Neural cell (in vitro differentiated cells): ENCODE results near the gene PHF8.

ENCODE experiments used
- CTCF ChIP-seq: fragments of 450-650 bp; IDR thresholded peaks from 2 replicates; pipeline ENCODE4 v1.5.1; 2014; ENCODE audit warnings: antibody characterized with exemption, mild to moderate bottlenecking, moderate library complexity; ENCODE audit not compliant: poor library complexity, severe bottlenecking
- EP300 ChIP-seq: fragments of 450-650 bp; conservative IDR thresholded peaks from 2 replicates; pipeline ENCODE4 v1.6.1; 2014; ENCODE audit warnings: antibody characterized with exemption, mild to moderate bottlenecking, moderate library complexity; ENCODE audit not compliant: poor library complexity, severe bottlenecking
- POLR2AphosphoS5 ChIP-seq: IDR thresholded peaks from 2 replicates; pipeline ENCODE4 v1.6.1; 2012
- RAD21 ChIP-seq: fragments of 450-650 bp; conservative IDR thresholded peaks from 2 replicates; pipeline ENCODE4 v1.6.1; 2014; ENCODE audit warnings: antibody characterized with exemption, mild to moderate bottlenecking, moderate library complexity
- REST ChIP-seq: IDR thresholded peaks from 2 replicates; pipeline ENCODE4 v1.6.1; 2012; ENCODE audit warnings: borderline replicate concordance

GRCh38 chrX:54063361-54063760, 19.1 kb upstream of the PHF8 start:
- TF ChIP-seq CTCF (no peak), REST (no peak), RAD21 (no peak), POLR2AphosphoS5 (no peak), EP300 (no peak)
